Endothelial cell of umbilical vein (primary cell): ENCODE results near the gene IKZF1. TPM values are rescaled to one million over a fixed set of nuclear protein-coding genes. Genes with fewer than 3 reads are reported as not detected.

Experiments used
- BruUV-seq: library from RNA; stranded (reverse); fragments of 400-500 nt; replicated peaks from 2 replicates; lab custom pipeline; 2021; lab: Mats Ljungman, UMichigan
- CTCF ChIA-PET: fragments of 300-600, 350-600 bp; sonication (Branson Sonifier 250); formaldehyde crosslinking; loops from one replicate; lab custom pipeline; 2021; ENCODE audit warnings: antibody characterized with exemption, inconsistent platforms; lab: Charles Lee
- POLR2A ChIA-PET: fragments of 300-600, 350-600 bp; sonication (Branson Sonifier 250); formaldehyde crosslinking; loops from one replicate; lab custom pipeline; 2021; ENCODE audit warnings: antibody characterized with exemption, inconsistent platforms; lab: Charles Lee
- DNase-seq: peaks from one replicate; pipeline ENCODE4 v3.0.0-alpha.2; 2011; ENCODE audit warnings: low read depth, low spot score
- FAIRE-seq: peaks from 2 replicates; lab custom pipeline; 2011; peaks lifted over from hg19 to GRCh38; lab: Jason Lieb, UNC
- H2AFZ ChIP-seq: 2 replicates; pipeline ENCODE4 v1.6.0; 2012; ENCODE audit warnings: low read depth, low read length, control low read depth, inconsistent platforms
- H3K27ac ChIP-seq: 2 replicates; pipeline ENCODE4 v1.5.1; 2011; ENCODE audit warnings: low read depth, mild to moderate bottlenecking, control low read depth, low read length, moderate library complexity; ENCODE audit not compliant: insufficient read depth
- H3K27me3 ChIP-seq, 2 experiments: 2 replicates each; pipeline versions ENCODE4 v1.6.0 to v1.6.1; 2011; ENCODE audit warnings: low read length in 2 of 2, mixed read lengths in 1 of 2; ENCODE audit not compliant: control insufficient read depth in 2 of 2, insufficient read depth in 2 of 2
- H3K36me3 ChIP-seq, 2 experiments: 2 replicates in 1 of 2; 3 replicates in 1 of 2; pipeline ENCODE4 v1.5.1; 2011; ENCODE audit warnings: low read length in 2 of 2, mild to moderate bottlenecking in 1 of 2, moderate library complexity in 1 of 2; ENCODE audit not compliant: control insufficient read depth in 2 of 2, insufficient read depth in 2 of 2; ENCODE audit errors: extremely low read depth in 1 of 2
- H3K4me1 ChIP-seq: 3 replicates; pipeline ENCODE4 v1.5.1; 2011; ENCODE audit warnings: mild to moderate bottlenecking, low read length; ENCODE audit not compliant: control insufficient read depth, insufficient read depth; ENCODE audit errors: extremely low read depth
- H3K4me2 ChIP-seq: 2 replicates; pipeline ENCODE4 v1.6.1; 2011; ENCODE audit warnings: low read length, control low read depth, mixed read lengths; ENCODE audit not compliant: insufficient read depth
- H3K4me3 ChIP-seq, 3 experiments: fragments of 200-600 bp in 1 of 3; sonication (generic), shearing (Covaris generic) in 1 of 3; replicated peaks in 1 of 3; 2 replicates each; pipeline ENCODE4 v1.5.1; 2011 to 2016; ENCODE audit warnings: control low read depth in 3 of 3, low read length in 3 of 3, mild to moderate bottlenecking in 2 of 3, inconsistent platforms in 1 of 3, low read depth in 1 of 3, moderate library complexity in 1 of 3; ENCODE audit not compliant: insufficient read depth in 1 of 3
- H3K79me2 ChIP-seq: 2 replicates; pipeline ENCODE4 v1.6.0; 2012; ENCODE audit warnings: low read length, inconsistent platforms; ENCODE audit not compliant: control insufficient read depth, insufficient read depth
- H3K9ac ChIP-seq: replicated peaks from 2 replicates; pipeline ENCODE3; 2011; ENCODE audit warnings: low read length, control low read depth; ENCODE audit not compliant: insufficient read depth; ENCODE audit errors: extremely low read depth
- H3K9me1 ChIP-seq: replicated peaks from 3 replicates; pipeline ENCODE4 v1.6.0; 2011; ENCODE audit warnings: mild to moderate bottlenecking, low read length; ENCODE audit not compliant: control insufficient read depth, insufficient read depth; ENCODE audit errors: extremely low read depth
- H3K9me3 ChIP-seq: replicated peaks from 2 replicates; pipeline ENCODE4 v1.5.1; 2012; ENCODE audit warnings: low read length, inconsistent platforms; ENCODE audit not compliant: control insufficient read depth, insufficient read depth
- H4K20me1 ChIP-seq: replicated peaks from 2 replicates; pipeline ENCODE3; 2011; ENCODE audit warnings: mild to moderate bottlenecking, low read length; ENCODE audit not compliant: control insufficient read depth, insufficient read depth; ENCODE audit errors: extremely low read depth
- EZH2 ChIP-seq: IDR thresholded peaks from 2 replicates; pipeline ENCODE4 v1.6.1; 2012; ENCODE audit warnings: borderline replicate concordance, low read depth, mild to moderate bottlenecking, moderate library complexity, low read length, inconsistent platforms; ENCODE audit not compliant: severe bottlenecking
- FOS ChIP-seq: IDR thresholded peaks from 2 replicates; pipeline ENCODE4 v1.6.1; 2011; ENCODE audit warnings: mild to moderate bottlenecking, low read length, moderate library complexity, borderline replicate concordance; ENCODE audit not compliant: insufficient read depth
- GATA2 ChIP-seq: IDR thresholded peaks from 2 replicates; pipeline ENCODE4 v1.7.0; 2011; ENCODE audit warnings: low read depth, mild to moderate bottlenecking, moderate library complexity, mixed read lengths, low read length; ENCODE audit not compliant: insufficient read length, insufficient read depth
- JUN ChIP-seq: IDR thresholded peaks from 2 replicates; pipeline ENCODE4 v1.6.1; 2011; ENCODE audit warnings: borderline replicate concordance, low read depth; ENCODE audit not compliant: insufficient read length, insufficient read depth
- MYC ChIP-seq: IDR thresholded peaks from one replicate; pipeline ENCODE4 v1.6.1; 2011; ENCODE audit warnings: mild to moderate bottlenecking, low read depth, low read length
- POLR2A ChIP-seq: IDR thresholded peaks from 2 replicates; pipeline ENCODE4 v1.6.1; 2012; ENCODE audit warnings: low read depth, mild to moderate bottlenecking, control low read depth, low read length
- POLR2AphosphoS5 ChIP-seq: IDR thresholded peaks from 2 replicates; pipeline ENCODE4 v1.6.1; 2012; ENCODE audit warnings: low read depth, mild to moderate bottlenecking, control low read depth, low read length, moderate library complexity; ENCODE audit not compliant: insufficient read depth
- dilution Hi-C: fragments of 300-500 bp; cut with MboI; formaldehyde crosslinking; loops from one replicate; pipeline ENCODE4 v1.15.0; 2019; ENCODE audit warnings: low sequenced_read_pairs; ENCODE audit not compliant: extremely low pct_ligation_motif_present
- intact Hi-C: fragments of 100-400 bp; cut with micrococcal nuclease; formaldehyde crosslinking; loops from one replicate; pipeline ENCODE4 v1.10.0; 2022
- polyA plus RNA-seq, 4 experiments: library from polyadenylated mRNA; depleted of rRNA in 3 of 4; stranded (reverse) in 3 of 4; unstranded in 1 of 4; fragments of >200 nt; gene quantifications; 2 replicates each; pipeline versions ENCODE4 v1.2.1 to v1.2.3, GENCODE V29; 2011 to 2012; ENCODE audit warnings: missing spikeins in 1 of 4
- total RNA-seq: library from RNA; stranded (reverse); gene quantifications from 2 replicates; pipeline ENCODE4 v1.2.3, GENCODE V29; 2021
- TF ChIP-seq, protein P1 (sequence below): IDR thresholded peaks from 2 replicates; pipeline ENCODE4 v1.6.1; 2011; ENCODE audit not compliant: insufficient read depth, insufficient read length
- TF ChIP-seq, protein P2 (sequence below), 2 donors: IDR thresholded peaks; 1 replicate in 1 of 2; 2 replicates in 1 of 2; pipeline ENCODE4 v1.5.1; 2011; ENCODE audit warnings: low read length in 2 of 2, mild to moderate bottlenecking in 2 of 2, moderate library complexity in 2 of 2, control low read depth in 1 of 2, inconsistent platforms in 1 of 2, low read depth in 1 of 2; ENCODE audit not compliant: insufficient read depth in 1 of 2; ENCODE audit errors: extremely low read depth in 1 of 2

IKZF1 gene
- total and polyA plus RNA-seq, 2 donors (not counting 3 experiments of a cell fraction or from before 2014, with no cell fraction given) = 0.01 to 0.20 TPM

DNA sequence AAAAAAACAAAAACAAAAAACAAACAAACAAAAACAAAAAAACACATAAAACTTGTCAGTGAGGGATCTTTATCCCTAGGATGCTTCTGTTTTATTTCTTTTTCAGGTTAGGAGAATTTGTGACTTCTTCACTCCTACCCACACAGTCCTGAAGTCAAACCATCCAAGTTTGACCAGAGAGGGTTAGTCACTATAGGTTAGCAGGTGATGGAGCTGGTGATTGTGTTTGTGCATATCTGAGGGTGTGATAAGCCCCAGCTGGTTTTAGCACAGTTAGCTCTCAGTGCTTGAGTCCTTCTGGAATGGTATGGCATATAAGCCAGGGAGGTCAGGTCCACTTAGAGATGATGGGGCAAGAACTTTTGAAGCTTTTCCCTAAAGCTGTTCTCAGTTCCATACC is 11.8 kb upstream of the IKZF1 start:
- Histone ChIP-seq H3K27me3 (peaks cover 0 to 2% of the 10 kb centered on the region in 2 experiments), H2AFZ (no peak overlapping the region), H3K9me3 (no peaks in the 10 kb centered on the region), H4K20me1 (no peaks in the 10 kb centered on the region), H3K36me3 (no peaks in the 10 kb centered on the region), H3K4me1 (no peaks in the 10 kb centered on the region), H3K79me2 (no peaks in the 10 kb centered on the region), H3K9me1 (no peaks in the 10 kb centered on the region), H3K27ac (no peak overlapping the region), H3K9ac (no peak overlapping the region), H3K4me2 (no peak overlapping the region), H3K4me3 (no peak overlapping the region)
- no peak for DNase-seq
- intact Hi-C loops = no loop called here
- dilution Hi-C loops = no loop called here
- ChIA-PET POLR2A (no interaction called here), CTCF (no interaction called here)
- no TSS peak for BruUV-seq
- FAIRE-seq = no peak
- TF ChIP-seq POLR2A (no peak), MYC (no peak), GATA2 (no peak), EZH2 (no peak), FOS (no peak), JUN (no peak), POLR2AphosphoS5 (no peak)
- TF ChIP-seq, protein P1, sequence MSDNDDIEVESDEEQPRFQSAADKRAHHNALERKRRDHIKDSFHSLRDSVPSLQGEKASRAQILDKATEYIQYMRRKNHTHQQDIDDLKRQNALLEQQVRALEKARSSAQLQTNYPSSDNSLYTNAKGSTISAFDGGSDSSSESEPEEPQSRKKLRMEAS = no peak
- TF ChIP-seq, protein P2, sequence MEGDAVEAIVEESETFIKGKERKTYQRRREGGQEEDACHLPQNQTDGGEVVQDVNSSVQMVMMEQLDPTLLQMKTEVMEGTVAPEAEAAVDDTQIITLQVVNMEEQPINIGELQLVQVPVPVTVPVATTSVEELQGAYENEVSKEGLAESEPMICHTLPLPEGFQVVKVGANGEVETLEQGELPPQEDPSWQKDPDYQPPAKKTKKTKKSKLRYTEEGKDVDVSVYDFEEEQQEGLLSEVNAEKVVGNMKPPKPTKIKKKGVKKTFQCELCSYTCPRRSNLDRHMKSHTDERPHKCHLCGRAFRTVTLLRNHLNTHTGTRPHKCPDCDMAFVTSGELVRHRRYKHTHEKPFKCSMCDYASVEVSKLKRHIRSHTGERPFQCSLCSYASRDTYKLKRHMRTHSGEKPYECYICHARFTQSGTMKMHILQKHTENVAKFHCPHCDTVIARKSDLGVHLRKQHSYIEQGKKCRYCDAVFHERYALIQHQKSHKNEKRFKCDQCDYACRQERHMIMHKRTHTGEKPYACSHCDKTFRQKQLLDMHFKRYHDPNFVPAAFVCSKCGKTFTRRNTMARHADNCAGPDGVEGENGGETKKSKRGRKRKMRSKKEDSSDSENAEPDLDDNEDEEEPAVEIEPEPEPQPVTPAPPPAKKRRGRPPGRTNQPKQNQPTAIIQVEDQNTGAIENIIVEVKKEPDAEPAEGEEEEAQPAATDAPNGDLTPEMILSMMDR (IDR thresholded peaks at IDR 0.05; ENCODE audit: extremely low read depth in 1 of 2, insufficient read depth in 1 of 2, low read depth in 1 of 2, low read length in 2 of 2) = no peak
